ENCODE results near the gene RNASE8. TPM values are rescaled to one million over a fixed set of nuclear protein-coding genes. Genes with fewer than 3 reads are reported as not detected.

RNASE8 gene
- total RNA-seq, 1 experiment from 2014 or later: not detected

GRCh38 chr14:21090194-21090939 is 32.7 kb downstream of the RNASE8 start:
- no peak for TF ChIP-seq REST (IDR thresholded peaks at IDR 0.05; ENCODE audit: insufficient read depth in 1 of 2, low read depth in 2 of 2, low read length in 1 of 2)
- no peak for TF ChIP-seq POLR2AphosphoS5 (IDR thresholded peaks at IDR 0.05; ENCODE audit: low read depth, low read length)
- TF ChIP-seq SIN3A (IDR thresholded peaks at IDR 0.05; ENCODE audit: borderline replicate concordance, insufficient read depth, low read depth, low read length): no peak
- TF ChIP-seq CTCF (IDR thresholded peaks at IDR 0.05): peak; percentile 70
- no peak for TF ChIP-seq TCF7L2 (IDR thresholded peaks at IDR 0.05; ENCODE audit: low read depth, low read length)
- Histone ChIP-seq H3K27me3 (ENCODE audit: control insufficient read depth, insufficient read depth, low read length) (no peaks in the 10 kb centered on the region), H3K4me3 (ENCODE audit: low read depth in 2 of 2, low read length in 2 of 2) (no peak overlapping the region), H3K4me1 (ENCODE audit: control insufficient read depth, insufficient read depth, low read length) (no peaks in the 10 kb centered on the region; the same call in 1 of the 2 replicates), H3K36me3 (ENCODE audit: control insufficient read depth, insufficient read depth, low read length) (no peaks in the 10 kb centered on the region), H3K9me3 (ENCODE audit: control insufficient read depth, insufficient read depth, low read depth, low read length) (no peaks in the 10 kb centered on the region), H3K27ac (ENCODE audit: low read length) (no peak overlapping the region)
- POLR2A ChIA-PET: no interaction called here
- ATAC-seq (no peak), DNase-seq (ENCODE audit: low read depth, low spot score) (no peak)
- CTCF ChIA-PET: interaction anchor here (0.8 to 1.3 kb wide), 2 partner anchors 14 to 76 kb away, joined by 3 to 6 read pairs; no protein-coding TSS in a partner anchor
- no TSS peak for BruUV-seq (replicated peaks)
- intact Hi-C loops (cut with micrococcal nuclease; ENCODE audit: unreplicated experiment): no loop called here
- in situ Hi-C loops (cut with HindIII; ENCODE audit: low pct_unique_long_range_greater_than_20kb, low sequenced_read_pairs): no loop called here

GRCh38 chr14:21090940-21091663 is 33.5 kb downstream of the RNASE8 start:
- no TSS peak for BruUV-seq (replicated peaks)
- no peak for DNase-seq (ENCODE audit: low read depth, low spot score)
- no peak overlapping the region for H3K4me3 ChIP-seq (ENCODE audit: low read depth in 2 of 2, low read length in 2 of 2)
- ChIA-PET CTCF (interaction anchor here (0.8 to 2.9 kb wide), 5 partner anchors 14 to 77 kb away, joined by 3 to 18 read pairs (median 6); partner anchors contain the start of gene ARHGEF40), POLR2A (no interaction called here)
- in situ Hi-C loops (cut with HindIII; ENCODE audit: low pct_unique_long_range_greater_than_20kb, low sequenced_read_pairs) (no loop called here), intact Hi-C loops (cut with micrococcal nuclease; ENCODE audit: unreplicated experiment) (no loop called here)
- H3K36me3 ChIP-seq (ENCODE audit: control insufficient read depth, insufficient read depth, low read length): no peaks in the 10 kb centered on the region
- ATAC-seq: no peak
- no peaks in the 10 kb centered on the region; the same call in 1 of the 2 replicates for H3K4me1 ChIP-seq (ENCODE audit: control insufficient read depth, insufficient read depth, low read length)
- no peaks in the 10 kb centered on the region for H3K9me3 ChIP-seq (ENCODE audit: control insufficient read depth, insufficient read depth, low read depth, low read length)
- H3K27ac ChIP-seq (ENCODE audit: low read length): no peak overlapping the region
- H3K27me3 ChIP-seq (ENCODE audit: control insufficient read depth, insufficient read depth, low read length): no peaks in the 10 kb centered on the region
- TF ChIP-seq SIN3A (IDR thresholded peaks at IDR 0.05; ENCODE audit: borderline replicate concordance, insufficient read depth, low read depth, low read length): no peak
- TF ChIP-seq TCF7L2 (IDR thresholded peaks at IDR 0.05; ENCODE audit: low read depth, low read length): no peak
- TF ChIP-seq REST (IDR thresholded peaks at IDR 0.05; ENCODE audit: insufficient read depth in 1 of 2, low read depth in 2 of 2, low read length in 1 of 2): no peak
- TF ChIP-seq POLR2AphosphoS5 (IDR thresholded peaks at IDR 0.05; ENCODE audit: low read depth, low read length): no peak
- no peak for TF ChIP-seq CTCF (IDR thresholded peaks at IDR 0.05)

Measured in Panc1 (cell line).